ENCODE results near the gene ITGB3. TPM values are rescaled to one million over a fixed set of nuclear protein-coding genes. Genes with fewer than 3 reads are reported as not detected.

Gene ITGB3
- total RNA-seq, 2 donors from 2014 or later, result 2.0 to 2.1 TPM

DNA sequence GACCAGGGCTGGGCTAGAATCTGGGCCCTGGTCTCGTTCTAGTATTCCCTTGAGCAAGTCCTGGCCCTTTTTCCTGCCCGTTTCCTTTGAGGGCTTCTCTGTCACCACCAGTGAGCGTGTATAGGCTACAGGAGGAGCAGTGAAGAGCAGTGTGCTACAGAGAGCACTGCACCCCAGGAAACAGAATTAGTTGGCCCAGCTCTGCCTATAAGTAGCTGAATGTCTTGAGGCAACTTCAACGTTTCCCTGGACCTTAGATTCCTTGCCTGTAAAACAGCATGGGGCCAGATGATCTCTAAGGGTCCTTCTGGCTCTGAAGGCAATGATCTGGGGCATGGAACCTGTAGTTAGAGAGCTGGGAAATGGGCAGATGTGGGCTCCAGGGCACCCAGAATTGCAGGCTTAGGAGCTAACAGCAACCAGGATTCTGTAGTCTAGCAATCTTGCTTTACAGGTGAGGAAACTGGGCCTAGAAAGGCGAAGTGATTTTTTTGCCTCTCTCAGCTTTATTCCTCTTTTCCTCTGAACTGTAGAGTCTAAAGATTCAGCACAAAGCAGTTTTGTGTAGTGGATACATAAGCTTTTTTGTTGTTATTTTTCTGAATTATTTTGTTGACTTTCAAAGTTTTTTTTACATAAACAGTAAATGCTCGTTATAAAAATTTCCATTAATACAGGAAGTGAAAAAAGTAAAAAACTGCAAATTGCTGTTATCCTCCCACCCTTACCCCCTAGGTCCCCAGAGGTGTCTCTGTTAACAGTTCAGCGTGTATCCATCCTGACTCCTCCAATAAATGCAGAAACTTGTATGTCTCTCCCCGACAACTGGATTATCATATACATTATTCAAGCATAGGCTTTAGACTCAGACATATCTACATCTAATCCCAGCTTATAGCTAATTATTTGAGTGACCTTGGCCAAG is 46.2 kb upstream of the ITGB3 start:
- Histone ChIP-seq H3K27me3 (no peaks in the 10 kb centered on the region), H3K4me1 (peaks cover 10% of the 10 kb centered on the region), H3K36me3 (replicated peaks in 1 of 2; ENCODE audit: insufficient read depth in 1 of 2, low read depth in 2 of 2) (no peaks in the 10 kb centered on the region), H3K27ac (no peak overlapping the region), H3K4me3 (no peak overlapping the region), H3K9me3 (no peaks in the 10 kb centered on the region)
- intact Hi-C loops (cut with DNase I), result no loop called here
- ATAC-seq, result no peak
- no peak for TF ChIP-seq POLR2A (IDR thresholded peaks at IDR 0.05)
- TF ChIP-seq, protein P1, sequence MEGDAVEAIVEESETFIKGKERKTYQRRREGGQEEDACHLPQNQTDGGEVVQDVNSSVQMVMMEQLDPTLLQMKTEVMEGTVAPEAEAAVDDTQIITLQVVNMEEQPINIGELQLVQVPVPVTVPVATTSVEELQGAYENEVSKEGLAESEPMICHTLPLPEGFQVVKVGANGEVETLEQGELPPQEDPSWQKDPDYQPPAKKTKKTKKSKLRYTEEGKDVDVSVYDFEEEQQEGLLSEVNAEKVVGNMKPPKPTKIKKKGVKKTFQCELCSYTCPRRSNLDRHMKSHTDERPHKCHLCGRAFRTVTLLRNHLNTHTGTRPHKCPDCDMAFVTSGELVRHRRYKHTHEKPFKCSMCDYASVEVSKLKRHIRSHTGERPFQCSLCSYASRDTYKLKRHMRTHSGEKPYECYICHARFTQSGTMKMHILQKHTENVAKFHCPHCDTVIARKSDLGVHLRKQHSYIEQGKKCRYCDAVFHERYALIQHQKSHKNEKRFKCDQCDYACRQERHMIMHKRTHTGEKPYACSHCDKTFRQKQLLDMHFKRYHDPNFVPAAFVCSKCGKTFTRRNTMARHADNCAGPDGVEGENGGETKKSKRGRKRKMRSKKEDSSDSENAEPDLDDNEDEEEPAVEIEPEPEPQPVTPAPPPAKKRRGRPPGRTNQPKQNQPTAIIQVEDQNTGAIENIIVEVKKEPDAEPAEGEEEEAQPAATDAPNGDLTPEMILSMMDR (IDR thresholded peaks at IDR 0.05), result no peak
- no peak for DNase-seq
- WGBS, 2 donors, result 81 to 82% methylated on average over 8 of the region's 8 CpGs

DNA sequence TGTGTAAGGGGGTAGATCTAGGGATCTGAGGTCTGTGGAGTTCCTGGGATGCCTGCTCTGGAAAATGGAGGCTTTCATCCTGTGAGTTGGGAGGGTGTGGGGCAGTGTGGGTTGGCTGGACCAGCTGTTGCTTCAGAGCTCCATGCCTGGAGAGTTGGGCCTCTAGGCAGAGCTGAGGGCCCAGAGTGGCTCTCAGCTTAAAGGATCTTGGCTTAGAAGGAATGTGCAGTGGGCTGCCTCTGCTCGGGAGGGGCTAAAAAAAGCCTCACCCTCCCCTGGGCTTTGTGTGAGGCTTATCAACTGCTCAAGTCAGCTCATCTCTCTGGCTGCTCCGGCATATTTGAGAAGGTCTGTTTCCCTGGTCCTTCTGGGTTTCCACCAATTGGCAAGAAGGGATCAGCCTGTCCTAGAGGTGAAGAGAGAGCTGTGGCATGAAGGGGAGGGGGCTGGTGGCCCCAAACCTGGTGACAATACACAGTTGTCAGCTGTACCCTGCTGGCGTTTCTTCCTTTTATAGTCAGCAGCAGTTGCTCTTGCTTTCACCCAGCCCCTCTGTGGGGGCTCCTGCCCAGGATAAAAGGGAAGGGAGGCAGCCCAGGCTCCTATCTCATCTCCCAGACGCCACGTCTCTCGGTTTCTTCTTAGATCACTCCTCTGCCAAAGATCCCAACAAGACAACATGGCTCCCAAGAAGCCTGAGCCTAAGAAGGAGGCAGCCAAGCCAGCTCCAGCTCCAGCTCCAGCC is 44.7 kb upstream of the ITGB3 start, which contains the start of gene MYL4:
Gene MYL4 (plus strand): TSS at position 605 of the 745 bp plus-strand sequence. CDS start 75 bp downstream, at position 680.
- 67 to 91% methylated on average over 5 to 6 of the region's 6 CpGs for WGBS, 2 donors
- no peak within 1 kb of the TSS for H3K27ac ChIP-seq
- intact Hi-C loops (cut with DNase I), result no loop called here
- no peak for DNase-seq
- H3K4me1 ChIP-seq, result peaks cover 10% of the 10 kb centered on the region
- no peak for ATAC-seq
- no peak within 1 kb of the TSS for H3K4me3 ChIP-seq
- TF ChIP-seq, protein P1 (IDR thresholded peaks at IDR 0.05), result no peak
- no peak for TF ChIP-seq POLR2A (IDR thresholded peaks at IDR 0.05)
- H3K27me3 ChIP-seq, result no peaks in the 10 kb centered on the region
- H3K9me3 ChIP-seq, result no peaks in the 10 kb centered on the region
- H3K36me3 ChIP-seq (replicated peaks in 1 of 2; ENCODE audit: insufficient read depth in 1 of 2, low read depth in 2 of 2), result no peaks in the 10 kb centered on the region

DNA sequence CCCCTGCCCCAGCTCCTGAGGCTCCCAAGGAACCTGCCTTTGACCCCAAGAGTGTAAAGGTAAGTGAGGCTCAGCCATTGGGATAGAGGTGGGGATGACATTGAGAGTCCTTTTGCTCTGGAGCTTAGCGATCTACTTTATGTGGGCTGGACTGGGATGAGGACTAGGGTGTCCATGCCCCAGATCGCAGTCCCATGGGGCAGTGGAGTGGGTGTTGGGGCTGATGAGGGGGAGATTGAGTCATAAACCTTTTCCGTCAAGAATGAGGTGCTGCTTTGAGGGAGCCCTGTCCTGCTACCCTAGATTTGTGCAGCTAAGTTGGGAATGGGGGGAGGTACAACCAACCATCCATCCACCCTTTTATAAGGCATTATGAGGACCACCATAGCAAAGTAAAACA is 44.1 kb upstream of the ITGB3 start:
- H3K36me3 ChIP-seq (replicated peaks in 1 of 2; ENCODE audit: insufficient read depth in 1 of 2, low read depth in 2 of 2), result no peaks in the 10 kb centered on the region
- intact Hi-C loops (cut with DNase I), result no loop called here
- ATAC-seq (no peak), DNase-seq (no peak)
- H3K9me3 ChIP-seq, result no peaks in the 10 kb centered on the region
- H3K4me3 ChIP-seq, result no peak overlapping the region
- H3K27ac ChIP-seq, result no peak overlapping the region
- H3K4me1 ChIP-seq, result peaks cover 10% of the 10 kb centered on the region
- WGBS, 2 donors, result 93 to 100% methylated on average over 3 of the region's 3 CpGs
- H3K27me3 ChIP-seq, result no peaks in the 10 kb centered on the region
- TF ChIP-seq POLR2A (IDR thresholded peaks at IDR 0.05), result no peak
- TF ChIP-seq, protein P1 (IDR thresholded peaks at IDR 0.05), result no peak

DNA sequence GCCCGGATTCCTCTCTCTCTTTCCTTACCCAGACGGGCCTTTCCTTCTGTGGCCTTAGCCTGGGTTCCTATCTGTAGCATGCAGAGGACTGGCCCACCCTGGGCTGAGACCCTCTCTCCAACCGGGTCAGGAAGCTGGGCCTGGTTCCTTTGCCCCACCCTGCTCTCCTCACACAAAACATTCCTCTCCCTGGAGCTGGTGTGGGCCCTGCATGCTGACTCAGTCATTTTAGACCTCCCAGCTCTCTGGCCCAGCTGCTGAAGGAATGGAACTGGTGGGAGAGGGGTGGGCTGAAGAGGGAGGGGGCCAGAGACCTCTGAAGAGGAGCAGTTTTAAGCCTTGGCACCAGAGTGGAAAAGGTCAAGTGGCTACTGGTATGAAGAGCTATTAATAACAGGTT is 43.5 kb upstream of the ITGB3 start:
- Histone ChIP-seq H3K4me1 (peaks cover 6% of the 10 kb centered on the region), H3K27me3 (no peaks in the 10 kb centered on the region), H3K36me3 (replicated peaks in 1 of 2; ENCODE audit: insufficient read depth in 1 of 2, low read depth in 2 of 2) (no peaks in the 10 kb centered on the region), H3K9me3 (no peaks in the 10 kb centered on the region), H3K27ac (no peak overlapping the region), H3K4me3 (no peak overlapping the region)
- WGBS, 2 donors, result 58% methylated on average over 3 of the region's 3 CpGs
- no peak for ATAC-seq
- TF ChIP-seq POLR2A (IDR thresholded peaks at IDR 0.05), result no peak
- TF ChIP-seq, protein P1 (IDR thresholded peaks at IDR 0.05), result no peak
- intact Hi-C loops (cut with DNase I), result no loop called here
- DNase-seq, result no peak
